GM12873 (cell line): ENCODE results near the gene SPAG6.
A peak's percentile ranks its signal among the peaks of the same experiment; 100 is the strongest.

Experiments used
- CTCF ChIP-seq: IDR thresholded peaks from 2 replicates; pipeline ENCODE4 v1.5.1; 2012; ENCODE audit warnings: low read depth, mild to moderate bottlenecking, moderate library complexity, low read length, control low read depth; ENCODE audit not compliant: insufficient read depth; ENCODE audit errors: missing control alignments

The SPAG6 gene

GRCh38 chr10:22333167-22333974 is 11.9 kb upstream of the SPAG6 start:
- TF ChIP-seq CTCF, result no peak

- no peak for TF ChIP-seq CTCF
These were observed 11.4 kb upstream of the SPAG6 start for GRCh38 chr10:22333975-22334282.

- TF ChIP-seq CTCF, result no peak
These were observed 10.7 kb upstream of the SPAG6 start for GRCh38 chr10:22334414-22335172.

- peak; percentile 14 for TF ChIP-seq CTCF
These were observed 9.9 kb upstream of the SPAG6 start for GRCh38 chr10:22335173-22335933.

GRCh38 chr10:22338185-22338900 is 7.0 kb upstream of the SPAG6 start:
- TF ChIP-seq CTCF, result no peak

GRCh38 chr10:22338931-22339330 is 6.4 kb upstream of the SPAG6 start:
- no peak for TF ChIP-seq CTCF
